ENCODE results near the gene ATG7. TPM values are rescaled to one million over a fixed set of nuclear protein-coding genes. Genes with fewer than 3 reads are reported as not detected.
"Not testable (repeated sequence)": the region's sequence is repeated elsewhere in the genome, so short reads cannot be mapped to it uniquely, and the experiment has no call there.

ATG7 gene
- total RNA-seq, 4 donors from 2014 or later, result 31.3 to 67.7 (median 51.3) TPM

- DNase-seq, result no peak
These were observed 250.9 kb downstream of the ATG7 start for GRCh38 chr3:11522953-11523571.

GRCh38 chr3:11523572-11524101 lies 251.4 kb downstream of the ATG7 start:
- Histone ChIP-seq H3K4me3 (no peak overlapping the region), H3K9me3 (no peaks in the 10 kb centered on the region), H3K36me3 (no peaks in the 10 kb centered on the region), H3K4me1 (peaks cover 0 to 19% (median 0%) of the 10 kb centered on the region in 3 donors), H3K27ac (peak overlapping the region in 3 of 4 donors; percentile 14 to 64 (median 41)), H3K27me3 (no peaks in the 10 kb centered on the region)
- no peak for TF ChIP-seq POLR2A (IDR thresholded peaks at IDR 0.05)
- intact Hi-C loops (cut with DNase I), result no loop called here
- DNase-seq, result no peak
- 47 to 49% methylated on average over 5 to 7 of the region's 7 CpGs for WGBS, 2 donors

More at GRCh38 chr3:11522953-11523571, 250.9 kb downstream of the ATG7 start:
- H3K4me3 ChIP-seq, result no peak overlapping the region
- intact Hi-C loops (cut with DNase I), result no loop called here
- 63 to 70% methylated on average over 7 to 8 of the region's 8 CpGs for whole genome bisulfite sequencing, 2 donors
- TF ChIP-seq CTCF (IDR thresholded peaks at IDR 0.05) (no peak), POLR2A (IDR thresholded peaks at IDR 0.05) (no peak)
- no peaks in the 10 kb centered on the region for H3K9me3 ChIP-seq
- no peaks in the 10 kb centered on the region for H3K36me3 ChIP-seq
- no peaks in the 10 kb centered on the region for H3K27me3 ChIP-seq
- peak overlapping the region in 3 of 4 donors; percentile 14 to 64 (median 41) for H3K27ac ChIP-seq
- peaks cover 0 to 19% (median 0%) of the 10 kb centered on the region in 3 donors for H3K4me1 ChIP-seq

- H3K36me3 ChIP-seq; DNase-seq; H3K27ac ChIP-seq; H3K9me3 ChIP-seq; H3K4me3 ChIP-seq; H3K27me3 ChIP-seq; intact Hi-C loops (cut with DNase I): not testable (repeated sequence)
- H3K4me1 ChIP-seq, result peaks cover 0 to 38% (median 14%) of the 10 kb centered on the region in 3 donors
- WGBS, 2 donors, result 92 to 96% methylated on average over 4 to 5 of the region's 5 CpGs
These were observed 253.9 kb downstream of the ATG7 start for GRCh38 chr3:11526121-11526520.

GRCh38 chr3:11529281-11529680 lies 257.1 kb downstream of the ATG7 start:
- Histone ChIP-seq H3K36me3 (no peaks in the 10 kb centered on the region), H3K9me3 (no peaks in the 10 kb centered on the region), H3K4me1 (peaks cover 7 to 42% (median 21%) of the 10 kb centered on the region in 3 donors), H3K4me3 (no peak overlapping the region), H3K27ac (peak overlapping the region in 2 of 4 donors; percentile 14 to 23), H3K27me3 (no peaks in the 10 kb centered on the region)
- intact Hi-C loops (cut with DNase I), result no loop called here
- WGBS, 2 donors, result 75 to 77% methylated on average over 4 of the region's 4 CpGs
- TF ChIP-seq POLR2A (IDR thresholded peaks at IDR 0.05) (no peak), CTCF (IDR thresholded peaks at IDR 0.05) (no peak)
- DNase-seq, result no peak

GRCh38 chr3:11530153-11530721 lies 258.0 kb downstream of the ATG7 start:
- intact Hi-C loops (cut with DNase I), result no loop called here
- DNase-seq, result no peak
- no peaks in the 10 kb centered on the region for H3K36me3 ChIP-seq
- no peaks in the 10 kb centered on the region for H3K9me3 ChIP-seq
- peaks cover 7 to 48% (median 22%) of the 10 kb centered on the region in 3 donors for H3K4me1 ChIP-seq
- peak overlapping the region; percentile 14 to 46 (median 32) for H3K27ac ChIP-seq
- TF ChIP-seq POLR2A (IDR thresholded peaks at IDR 0.05) (no peak), CTCF (IDR thresholded peaks at IDR 0.05) (peak in 2 of 6 experiments; percentile 10 to 20)
- H3K4me3 ChIP-seq, result no peak overlapping the region
- no peaks in the 10 kb centered on the region for H3K27me3 ChIP-seq
- 26 to 40% methylated on average over 6 to 11 of the region's 11 CpGs for WGBS, 2 donors

- Histone ChIP-seq H3K27me3 (no peaks in the 10 kb centered on the region), H3K36me3 (no peaks in the 10 kb centered on the region), H3K4me3 (no peak overlapping the region), H3K27ac (no peak overlapping the region), H3K4me1 (peaks cover 7 to 59% (median 22%) of the 10 kb centered on the region in 3 donors), H3K9me3 (no peaks in the 10 kb centered on the region)
- no peak for TF ChIP-seq POLR2A (IDR thresholded peaks at IDR 0.05)
- TF ChIP-seq CTCF (IDR thresholded peaks at IDR 0.05), result no peak
- 64 to 67% methylated on average over 7 to 9 of the region's 9 CpGs for WGBS, 2 donors
- intact Hi-C loops (cut with DNase I), result no loop called here
- no peak for DNase-seq
These were observed 260.8 kb downstream of the ATG7 start for GRCh38 chr3:11532931-11533391.
